Coronary artery (tissue), 2 donors: ENCODE results near the gene IL1R2.

ENCODE experiments used
- DNase-seq: peaks from one replicate; pipeline ENCODE4 v3.0.0-alpha.2; 2017; ENCODE audit warnings: low spot score
- H3K27ac ChIP-seq, 2 donors: fragments of 200-600 bp; sonication (generic); one replicate each; pipeline ENCODE4 v1.5.1; 2016 to 2019
- H3K4me3 ChIP-seq: fragments of 200-600 bp; sonication (generic); 2 replicates; pipeline ENCODE4 v1.5.1; 2016; ENCODE audit warnings: mild to moderate bottlenecking, moderate library complexity
- CTCF ChIP-seq: fragments of 200-600 bp; sonication (generic); IDR thresholded peaks from one replicate; pipeline ENCODE4 v1.5.1; 2019; ENCODE audit warnings: antibody characterized with exemption

The IL1R2 gene

GRCh38 chr2:102016399-102016955, 24.7 kb downstream of the IL1R2 start:
- no peak overlapping the region for H3K27ac ChIP-seq
- no peak for DNase-seq
- no peak overlapping the region for H3K4me3 ChIP-seq
- TF ChIP-seq CTCF, result no peak

GRCh38 chr2:102018823-102019445, 27.2 kb downstream of the IL1R2 start:
- no peak overlapping the region for H3K4me3 ChIP-seq
- DNase-seq, result no peak
- no peak overlapping the region for H3K27ac ChIP-seq
- TF ChIP-seq CTCF, result no peak

GRCh38 chr2:102020596-102021170, 28.9 kb downstream of the IL1R2 start:
- H3K4me3 ChIP-seq, result no peak overlapping the region
- TF ChIP-seq CTCF, result peak; percentile 98
- H3K27ac ChIP-seq, result no peak overlapping the region
- DNase-seq, result peak; percentile 91

- Histone ChIP-seq H3K4me3 (no peak overlapping the region), H3K27ac (peak overlapping the region in 1 of 2 donors; percentile 32)
- no peak for TF ChIP-seq CTCF
- DNase-seq, result no peak
Observed at GRCh38 chr2:102021779-102022178, 30.0 kb downstream of the IL1R2 start.

GRCh38 chr2:102022884-102023539, 31.3 kb downstream of the IL1R2 start:
- TF ChIP-seq CTCF, result no peak
- Histone ChIP-seq H3K4me3 (no peak overlapping the region), H3K27ac (no peak overlapping the region)
- DNase-seq, result no peak

GRCh38 chr2:102024410-102024809, 32.6 kb downstream of the IL1R2 start:
- no peak for TF ChIP-seq CTCF
- no peak for DNase-seq
- peak overlapping the region in 1 of 2 donors; percentile 2 for H3K27ac ChIP-seq
- no peak overlapping the region for H3K4me3 ChIP-seq
